MM.1S (cell line): Measurements from ENCODE around the gene SEL1L.

Experiments
- CTCF ChIP-seq: fragments of 300-600 bp; sonication (generic); IDR thresholded peaks from 2 replicates; pipeline ENCODE4 v1.5.1; 2016; ENCODE audit warnings: antibody characterized with exemption, low read length, mixed read lengths
- EZH2 ChIP-seq: fragments of 300-600 bp; sonication (generic); optimal IDR thresholded peaks from 2 replicates; pipeline ENCODE3; 2017; ENCODE audit warnings: low read depth, mild to moderate bottlenecking, antibody characterized with exemption, low read length, mixed read lengths
- EZH2phosphoT487 ChIP-seq: fragments of 300-600 bp; sonication (generic); IDR thresholded peaks from 2 replicates; pipeline ENCODE4 v1.6.1; 2018; ENCODE audit warnings: antibody characterized with exemption, low read length

- TF ChIP-seq EZH2 (no peak), EZH2phosphoT487 (no peak), CTCF (no peak)
Measured at GRCh38 chr14:81533536-81534343, at the start of gene SEL1L.
